Sigmoid colon (tissue), 7 donors: ENCODE results near the gene SLC17A5. TPM values are rescaled to one million over a fixed set of nuclear protein-coding genes. Genes with fewer than 3 reads are reported as not detected.

Source experiments
- DNase-seq: peaks from one replicate; pipeline ENCODE4 v3.0.0-alpha.2; 2019
- H3K27ac ChIP-seq, 4 donors: fragments of 200-600 bp; sonication (generic); one replicate each; pipeline ENCODE4 v1.5.1; 2016 to 2019; ENCODE audit warnings: mild to moderate bottlenecking in 1 of 4
- H3K27me3 ChIP-seq, 3 donors: fragments of 200-600 bp; sonication (generic); one replicate each; pipeline ENCODE4 v1.5.1; 2019; ENCODE audit warnings: mild to moderate bottlenecking in 1 of 3
- H3K36me3 ChIP-seq, 4 donors: fragments of 200-600 bp; sonication (generic); one replicate each; pipeline ENCODE4 v1.5.1; 2016 to 2019
- H3K4me1 ChIP-seq, 4 donors: fragments of 200-600 bp; sonication (generic); one replicate each; pipeline ENCODE4 v1.5.1; 2017 to 2019
- H3K4me3 ChIP-seq, 4 donors: fragments of 200-600 bp; sonication (generic); one replicate each; pipeline ENCODE4 v1.5.1; 2017 to 2019; ENCODE audit warnings: mild to moderate bottlenecking in 2 of 4, moderate library complexity in 1 of 4
- H3K9me3 ChIP-seq, 4 donors: fragments of 200-600 bp in 3 of 4; sonication (generic) in 3 of 4; one replicate each; pipeline versions ENCODE4 v1.5.1 to v1.6.1; 2013 to 2019
- CTCF ChIP-seq, 4 experiments: fragments of 450-650 bp in 3 of 4; fragments of 200-600 bp in 1 of 4; IDR thresholded peaks; one replicate each; pipeline ENCODE4 v1.5.1; 2016 to 2019; ENCODE audit warnings: antibody characterized with exemption in 4 of 4, mild to moderate bottlenecking in 3 of 4, moderate library complexity in 2 of 4
- EP300 ChIP-seq, 4 donors: sonication (generic); formaldehyde crosslinking; IDR thresholded peaks; one replicate each; pipeline ENCODE4 v1.6.1; 2017; ENCODE audit warnings: antibody characterized with exemption in 4 of 4
- POLR2A ChIP-seq, 2 donors: fragments of 450-650 bp; IDR thresholded peaks; one replicate each; pipeline ENCODE4 v1.6.1; 2016; ENCODE audit warnings: antibody characterized with exemption in 2 of 2, mild to moderate bottlenecking in 2 of 2, moderate library complexity in 2 of 2
- POLR2AphosphoS5 ChIP-seq, 4 donors: sonication (generic); formaldehyde crosslinking; IDR thresholded peaks; one replicate each; pipeline ENCODE4 v1.6.1; 2017; ENCODE audit warnings: antibody characterized with exemption in 4 of 4
- WGBS, 2 donors: extraction: QIAGEN DNeasy Blood & Tissue Kit; methylation state at CpG; one replicate each; pipeline ENCODE4 v1.1.7; 2013; 5-methylcytosine and 5-hydroxymethylcytosine counted together
- intact Hi-C: fragments of 100-400 bp; cut with DNase I; formaldehyde crosslinking; loops from one replicate; pipeline ENCODE4 v1.15.1; 2023
- polyA plus RNA-seq, 3 donors: library from polyadenylated mRNA; stranded (reverse); fragments of 200-250 nt; gene quantifications; one replicate each; pipeline ENCODE4 v1.2.3, GENCODE V29; 2013
- total RNA-seq, 4 donors: library from RNA; depleted of rRNA; stranded (reverse); fragments of >200 nt; gene quantifications; one replicate each; pipeline ENCODE4 v1.1.0, GENCODE V29; 2016
- donor health status: healthy with polysubstance abuse.
- donor health status: Bipolar disorder and iron deficiency.
- donor health status: healthy.

SLC17A5 gene
- total RNA-seq, result 10 to 100 TPM; 12.2 to 18.2 (median 14.8) TPM
- polyA plus RNA-seq, result 10 to 100 TPM in 1 of 3 donors, 1 to 10 TPM in 2; 7.6 to 17.4 (median 9.0) TPM

- Histone ChIP-seq H3K4me3 (peak within 1 kb of the TSS; percentile 84 to 98 (median 92)), H3K27me3 (no peaks in the 10 kb centered on the region), H3K36me3 (no peaks in the 10 kb centered on the region), H3K27ac (peak within 1 kb of the TSS; percentile 94 to 99 (median 96)), H3K9me3 (no peaks in the 10 kb centered on the region), H3K4me1 (peaks cover 0 to 21% (median 15%) of the 10 kb centered on the region in 4 donors)
- intact Hi-C loops, result loop anchor here (2.0 to 10.0 kb wide), 4 partner anchors 71 to 1841 kb away; partner anchors contain the start of genes COL12A1, EEF1A1 and FILIP1
- WGBS, 2 donors, result 0 to 1% methylated on average over 90 of the region's 90 CpGs
- DNase-seq, result peak; percentile 97
- no peak for TF ChIP-seq EP300 (IDR thresholded peaks at IDR 0.05)
- TF ChIP-seq POLR2AphosphoS5 (IDR thresholded peaks at IDR 0.05), result peak; percentile 73 to 88 (median 88)
- peak; percentile 34 to 52 for TF ChIP-seq POLR2A (IDR thresholded peaks at IDR 0.05)
- peak in 1 of 4 experiments; percentile 9 for TF ChIP-seq CTCF (IDR thresholded peaks at IDR 0.05)
Measured at GRCh38 chr6:73653571-73654424, at the start of gene SLC17A5. Gene SLC17A5, minus strand, starts transcription at chr6:73653992. Its CDS starts 106 bp downstream, at chr6:73653886.

- Histone ChIP-seq H3K4me1 (peaks cover 0 to 38% (median 22%) of the 10 kb centered on the region in 4 donors), H3K9me3 (no peaks in the 10 kb centered on the region), H3K4me3 (no peak overlapping the region), H3K27me3 (no peaks in the 10 kb centered on the region), H3K36me3 (no peaks in the 10 kb centered on the region), H3K27ac (peak overlapping the region; percentile 68 to 88 (median 76))
- no peak for DNase-seq
- intact Hi-C loops, result no loop called here
- TF ChIP-seq POLR2AphosphoS5 (IDR thresholded peaks at IDR 0.05) (no peak), CTCF (IDR thresholded peaks at IDR 0.05) (no peak), POLR2A (IDR thresholded peaks at IDR 0.05) (no peak), EP300 (IDR thresholded peaks at IDR 0.05) (no peak)
- 83 to 87% methylated on average over 1 of the region's 1 CpG for WGBS, 2 donors
Measured at GRCh38 chr6:73703466-73703865, 49.7 kb upstream of the SLC17A5 start.

- peaks cover 0 to 47% (median 29%) of the 10 kb centered on the region in 4 donors for H3K4me1 ChIP-seq
- WGBS, 2 donors, result 78 to 88% methylated on average over 2 of the region's 2 CpGs
Measured at GRCh38 chr6:73702444-73702843, 48.7 kb upstream of the SLC17A5 start.

More at GRCh38 chr6:73702444-73702843, 48.7 kb upstream of the SLC17A5 start:
- H3K27me3 ChIP-seq, result no peaks in the 10 kb centered on the region
- no peaks in the 10 kb centered on the region for H3K9me3 ChIP-seq
- TF ChIP-seq POLR2A (IDR thresholded peaks at IDR 0.05), result no peak
- TF ChIP-seq CTCF (IDR thresholded peaks at IDR 0.05), result no peak
- TF ChIP-seq EP300 (IDR thresholded peaks at IDR 0.05), result no peak
- no peak for TF ChIP-seq POLR2AphosphoS5 (IDR thresholded peaks at IDR 0.05)
- DNase-seq, result no peak
- no peaks in the 10 kb centered on the region for H3K36me3 ChIP-seq
- H3K4me3 ChIP-seq, result no peak overlapping the region
- H3K27ac ChIP-seq, result peak overlapping the region in 2 of 4 donors; percentile 81 to 88
- intact Hi-C loops, result no loop called here
